Activated T-helper 9 cell treated with anti-CD3 and anti-CD28 coated beads, Interleukin-2, amount 50 U/mL, for 16 hours (primary cell): ENCODE measurements around the gene SLAMF7.
A peak's percentile ranks its signal among the peaks of the same experiment; 100 is the strongest.
"Not testable (repeated sequence)": the region's sequence is repeated elsewhere in the genome, so short reads cannot be mapped to it uniquely, and the experiment has no call there.

Source experiments
- DNase-seq: peaks from one replicate; pipeline ENCODE4 v3.0.0-alpha.2; 2020; ENCODE audit warnings: low read depth

Gene SLAMF7, protein sequence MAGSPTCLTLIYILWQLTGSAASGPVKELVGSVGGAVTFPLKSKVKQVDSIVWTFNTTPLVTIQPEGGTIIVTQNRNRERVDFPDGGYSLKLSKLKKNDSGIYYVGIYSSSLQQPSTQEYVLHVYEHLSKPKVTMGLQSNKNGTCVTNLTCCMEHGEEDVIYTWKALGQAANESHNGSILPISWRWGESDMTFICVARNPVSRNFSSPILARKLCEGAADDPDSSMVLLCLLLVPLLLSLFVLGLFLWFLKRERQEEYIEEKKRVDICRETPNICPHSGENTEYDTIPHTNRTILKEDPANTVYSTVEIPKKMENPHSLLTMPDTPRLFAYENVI

DNA sequence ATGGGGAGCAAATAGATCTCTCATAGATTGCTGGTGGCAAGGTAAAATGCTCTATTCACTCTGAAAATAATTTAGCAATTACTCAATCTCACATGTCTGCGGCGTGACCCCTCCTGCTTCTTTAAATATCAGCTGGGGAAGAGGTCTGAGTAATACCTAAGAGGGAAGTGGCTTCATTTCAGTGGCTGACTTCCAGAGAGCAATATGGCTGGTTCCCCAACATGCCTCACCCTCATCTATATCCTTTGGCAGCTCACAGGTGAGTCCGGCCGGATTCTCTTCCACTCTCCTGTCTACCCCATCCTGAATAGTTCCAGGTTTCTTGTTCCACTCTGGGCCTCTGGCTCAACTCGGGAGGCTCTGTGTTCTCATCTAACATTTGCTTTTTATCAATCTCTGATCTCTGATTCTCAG lies at the start of gene SLAMF7:
TSS of gene SLAMF7 (plus strand) at position 150 of the 414 bp plus-strand sequence. CDS start at position 205, 55 bp downstream.
- no peak for DNase-seq

DNA sequence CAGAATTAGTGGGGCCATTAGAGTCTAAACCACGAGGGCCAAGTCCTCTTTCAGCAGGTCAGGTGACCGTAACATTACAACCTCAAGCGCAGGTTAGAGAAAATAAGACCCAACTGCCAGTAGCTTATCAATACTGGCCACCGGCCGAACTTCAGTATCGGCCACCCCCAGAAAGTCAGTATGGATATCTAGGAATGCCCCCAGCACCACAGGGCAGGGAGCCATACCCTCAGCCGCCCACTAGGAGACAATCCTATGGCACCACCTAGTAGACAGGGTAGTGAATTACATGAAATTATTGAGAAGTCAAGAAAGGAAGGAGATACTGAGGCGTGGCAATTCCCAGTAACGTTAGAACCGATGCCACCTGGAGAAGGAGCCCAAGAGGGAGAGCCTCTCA lies 46.7 kb upstream of the SLAMF7 start:
- not testable (repeated sequence) for DNase-seq

DNA sequence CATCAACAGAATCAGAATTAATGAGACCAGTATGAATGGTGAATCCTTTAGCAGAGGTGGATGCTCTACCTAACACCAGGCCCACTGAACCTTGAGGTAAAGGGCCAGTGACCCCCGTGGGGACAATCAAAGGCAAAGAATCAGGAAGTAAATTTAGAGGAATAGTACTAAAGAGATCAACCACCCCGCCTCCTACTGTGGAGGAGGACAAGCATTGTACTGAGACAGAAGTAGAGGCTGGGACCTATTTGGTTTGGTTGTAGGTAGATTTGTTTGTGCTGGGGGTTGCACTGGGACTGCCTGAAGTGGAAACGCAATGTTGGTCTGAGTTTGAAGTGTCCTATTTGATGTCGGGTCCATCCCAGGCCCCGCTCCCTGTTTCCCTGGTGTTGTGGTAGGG lies 36.9 kb upstream of the SLAMF7 start:
- no peak for DNase-seq

DNA sequence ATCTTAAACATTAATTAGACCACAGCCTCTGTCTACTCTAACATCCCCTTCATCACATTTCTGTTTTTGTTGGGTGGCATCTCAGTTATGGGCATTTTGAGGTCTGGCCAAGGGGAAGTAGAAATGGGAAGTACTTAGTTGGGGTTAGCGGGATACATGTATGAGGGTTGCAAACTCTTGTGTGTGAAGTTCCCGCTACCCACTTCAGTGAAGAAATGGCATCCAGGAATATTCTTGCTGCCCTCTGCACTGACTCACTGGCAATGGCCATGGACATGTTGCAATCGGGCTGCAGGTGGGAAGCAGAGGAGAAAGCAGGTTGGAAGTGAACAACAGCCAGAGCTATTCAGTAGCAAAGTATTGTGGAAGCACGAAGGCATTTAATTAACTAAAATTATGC lies 34.8 kb upstream of the SLAMF7 start:
- no peak for DNase-seq

DNA sequence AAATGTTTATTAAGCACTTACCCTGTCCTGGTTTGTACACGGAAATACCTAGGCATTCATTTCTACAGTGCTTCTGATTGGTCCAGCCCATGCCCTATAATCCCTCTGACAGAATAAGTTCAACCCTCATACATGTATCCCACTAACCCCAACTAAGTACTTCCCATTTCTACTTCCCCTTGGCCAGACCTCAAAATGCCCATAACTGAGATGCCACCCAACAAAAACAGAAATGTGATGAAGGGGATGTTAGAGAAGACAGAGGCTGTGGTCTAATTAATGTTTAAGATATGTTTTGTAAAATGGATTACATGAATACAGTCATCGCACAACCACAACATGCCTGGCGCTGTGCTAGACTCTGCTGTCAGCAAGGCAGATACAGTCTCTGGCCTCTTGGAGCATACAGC lies 33.8 kb upstream of the SLAMF7 start:
- DNase-seq, result not testable (repeated sequence)

DNA sequence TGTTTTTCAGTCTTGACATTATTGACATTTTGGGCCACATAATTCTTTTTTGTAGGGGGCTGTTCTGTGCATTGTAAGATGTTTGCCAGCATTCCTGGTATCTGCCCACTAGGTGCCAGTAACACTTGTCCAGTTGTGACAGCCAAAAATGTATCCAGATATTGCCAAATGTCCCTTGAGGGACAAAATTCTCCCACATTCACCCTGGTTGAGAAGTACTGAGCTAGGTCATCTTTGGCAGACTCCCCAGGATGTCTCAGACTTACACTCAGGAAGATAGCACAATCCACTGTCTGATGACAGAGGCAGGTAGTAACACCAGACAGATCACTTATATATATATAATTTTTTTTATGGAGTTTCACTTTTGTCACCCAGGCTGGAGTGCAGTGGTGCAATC lies 33.3 kb upstream of the SLAMF7 start:
- no peak for DNase-seq

DNA sequence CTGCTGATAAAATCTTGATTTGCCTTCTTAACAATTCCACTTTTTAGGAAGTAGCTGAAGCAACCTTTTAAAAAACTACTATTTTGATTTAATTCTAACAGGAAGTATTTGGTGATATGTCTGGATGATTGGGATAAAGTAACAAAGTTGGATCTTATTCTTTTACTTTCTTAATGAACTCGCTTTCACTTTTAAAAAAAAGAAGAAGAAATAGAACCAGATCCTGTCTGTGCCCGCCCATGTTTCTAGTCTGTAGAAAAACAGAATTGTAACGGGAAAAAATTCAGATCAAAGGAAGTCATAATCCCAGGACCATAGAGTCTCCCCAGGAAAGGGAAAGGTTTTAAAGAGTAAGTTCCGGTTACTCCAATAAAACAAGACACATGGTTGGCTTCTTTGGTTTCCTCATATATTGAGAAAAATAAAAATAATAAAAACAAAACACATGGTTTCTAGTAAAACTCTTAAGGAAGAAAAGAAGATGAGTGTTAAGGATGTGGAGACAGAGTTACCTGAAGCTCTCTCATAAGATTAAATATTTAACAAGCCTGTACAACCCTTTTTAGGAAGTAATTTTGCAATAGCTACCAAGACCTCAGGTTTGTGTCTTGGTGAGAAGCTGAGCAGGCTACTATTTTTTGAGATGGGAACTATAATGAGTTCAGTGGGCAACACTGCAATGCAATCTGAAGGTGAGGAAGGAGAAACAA lies 32.4 kb upstream of the SLAMF7 start:
- no peak for DNase-seq

DNA sequence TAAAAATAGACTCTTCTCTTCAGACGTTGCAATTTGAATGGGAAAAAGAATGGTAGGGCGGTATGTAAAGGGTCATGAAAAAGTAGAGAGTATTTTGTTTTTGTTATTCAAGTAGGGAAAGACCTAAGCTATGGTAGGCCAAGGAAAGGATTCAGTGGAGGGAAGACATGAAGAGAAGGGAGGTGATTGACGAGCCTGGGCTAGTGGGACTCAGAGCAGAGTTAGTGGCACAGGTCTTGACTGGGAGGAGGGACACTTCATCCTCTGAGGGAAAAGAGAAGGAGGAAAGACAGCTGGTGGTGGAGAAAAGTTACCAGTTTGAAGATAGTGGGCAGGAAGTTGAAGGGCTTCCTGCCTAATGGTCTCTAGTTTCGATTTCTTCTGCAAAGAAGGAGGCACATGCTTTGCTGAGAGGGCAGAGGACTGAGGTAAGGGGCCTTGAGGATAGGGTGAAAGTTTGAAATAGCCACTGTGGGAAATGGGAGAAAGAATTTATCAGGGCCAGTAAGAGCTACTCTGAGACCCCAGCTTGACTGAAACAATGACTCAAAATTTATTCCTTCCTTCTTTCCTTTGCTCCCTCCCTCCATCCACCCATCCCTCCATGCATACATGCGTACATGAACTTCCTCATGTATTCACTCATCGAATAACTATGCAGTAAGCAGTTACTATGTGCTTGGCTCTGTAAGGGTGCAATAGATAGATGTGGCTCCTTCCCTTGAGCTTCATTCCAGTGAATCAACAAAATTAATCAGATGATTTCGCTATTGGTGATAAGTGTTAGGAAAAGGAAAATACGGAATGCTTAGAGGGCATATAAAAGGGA lies 31.6 kb upstream of the SLAMF7 start:
- DNase-seq, result no peak

DNA sequence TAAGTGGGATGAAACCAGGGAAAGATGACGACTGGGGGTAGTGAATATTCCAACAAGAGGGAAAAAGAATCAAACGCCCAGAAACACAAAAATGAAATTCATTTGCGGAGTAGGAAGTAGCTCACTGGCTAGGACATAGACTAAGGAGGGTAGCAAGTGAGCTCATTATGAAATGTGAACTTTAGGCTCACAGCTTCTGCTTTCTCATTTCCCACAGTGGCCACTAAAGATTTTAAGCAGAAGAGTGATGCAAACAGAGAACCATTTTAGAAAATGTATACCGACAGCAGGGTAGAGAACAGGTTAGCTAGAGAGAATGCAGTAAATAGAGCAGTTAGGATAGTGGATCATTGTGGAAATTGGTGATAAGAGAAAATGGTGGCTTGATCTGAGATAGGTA lies 30.9 kb upstream of the SLAMF7 start:
- DNase-seq, result no peak

DNA sequence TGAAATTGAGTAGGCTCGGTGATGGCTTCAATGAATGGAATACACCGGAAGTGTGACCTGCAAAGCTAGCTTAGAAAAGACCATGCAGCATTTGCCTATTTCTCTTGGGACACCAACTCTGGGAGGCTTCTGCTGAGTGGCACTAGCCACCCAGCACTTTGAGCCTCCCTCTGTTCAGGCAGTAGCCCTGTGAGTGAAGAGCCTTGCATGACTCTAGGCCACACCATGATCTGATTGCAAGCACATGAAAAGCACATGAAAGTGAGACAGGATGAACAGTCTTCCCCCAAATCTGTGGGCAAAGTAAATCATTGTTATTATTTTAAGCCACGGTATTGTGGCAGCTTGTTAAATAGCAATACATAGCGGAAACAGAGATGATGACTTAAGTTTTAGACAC lies 30.2 kb upstream of the SLAMF7 start:
- DNase-seq, result no peak

DNA sequence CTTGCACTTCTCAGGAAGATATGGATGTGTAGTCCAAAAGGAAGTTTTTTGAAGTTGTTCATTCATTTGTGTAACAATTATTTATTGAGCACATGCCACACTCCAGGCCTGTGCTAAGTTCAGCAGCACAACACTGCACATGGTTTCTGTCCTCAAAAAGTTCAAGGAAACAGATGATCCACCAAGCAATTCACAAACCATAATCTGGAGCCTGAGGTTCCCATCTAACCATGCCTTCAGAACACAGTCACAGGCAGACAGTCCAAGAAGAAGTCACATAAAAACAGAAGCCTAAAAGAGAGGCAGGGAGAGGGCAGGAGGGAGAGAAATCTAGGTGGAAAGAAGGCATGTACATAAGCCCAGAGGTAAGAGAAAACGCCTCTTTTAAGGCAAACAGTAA lies 29.3 kb upstream of the SLAMF7 start:
- DNase-seq, result no peak

DNA sequence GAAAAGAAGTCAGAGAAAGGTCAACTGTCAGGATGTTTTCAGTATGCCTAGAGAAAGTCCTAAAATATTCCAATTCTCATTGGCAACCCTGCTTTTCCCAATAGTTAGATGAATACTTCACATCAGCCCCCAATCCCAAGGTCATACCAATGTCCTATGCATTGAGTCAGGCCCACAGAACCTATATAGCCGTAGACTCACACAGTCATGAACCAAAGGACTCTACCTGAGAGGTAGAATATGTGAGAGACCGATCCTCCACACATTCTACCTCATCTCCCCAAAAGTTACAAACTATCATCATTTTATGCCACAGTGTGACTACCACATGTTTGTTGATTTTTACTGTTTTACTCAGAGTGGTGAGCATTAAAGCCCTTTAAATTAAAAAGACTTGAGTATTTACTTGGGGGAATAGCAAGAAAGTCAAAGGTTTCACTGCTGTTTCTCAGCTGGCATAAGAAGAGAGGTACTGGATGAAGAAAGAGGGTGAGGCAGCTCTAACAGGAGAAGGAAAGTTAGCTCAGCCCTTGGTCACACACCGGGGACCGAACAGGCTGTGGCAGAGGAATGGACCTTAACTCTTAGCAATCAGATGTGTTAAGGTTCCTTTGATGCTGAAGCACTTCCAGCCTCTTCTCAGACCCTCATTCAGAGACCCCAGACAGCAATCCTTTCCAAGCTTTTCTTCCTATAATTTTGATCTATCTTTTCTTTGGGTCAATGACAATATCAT lies 28.4 kb upstream of the SLAMF7 start:
- DNase-seq, result no peak

DNA sequence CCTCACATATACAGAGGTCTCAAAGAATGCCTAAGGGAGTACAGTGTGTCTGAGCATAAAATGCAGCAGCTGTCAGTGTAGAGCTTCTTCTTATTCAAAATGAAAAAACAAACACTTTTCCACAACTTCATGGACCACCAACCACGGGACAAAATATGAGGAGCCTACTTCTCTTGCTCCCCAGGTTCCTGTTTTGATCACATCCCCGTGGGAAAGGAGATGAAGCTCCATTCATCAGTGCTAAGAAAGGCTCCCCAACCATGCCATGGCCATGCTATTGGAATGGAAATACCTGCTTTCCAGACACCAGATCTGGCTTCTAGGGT lies 27.8 kb upstream of the SLAMF7 start:
- no peak for DNase-seq

DNA sequence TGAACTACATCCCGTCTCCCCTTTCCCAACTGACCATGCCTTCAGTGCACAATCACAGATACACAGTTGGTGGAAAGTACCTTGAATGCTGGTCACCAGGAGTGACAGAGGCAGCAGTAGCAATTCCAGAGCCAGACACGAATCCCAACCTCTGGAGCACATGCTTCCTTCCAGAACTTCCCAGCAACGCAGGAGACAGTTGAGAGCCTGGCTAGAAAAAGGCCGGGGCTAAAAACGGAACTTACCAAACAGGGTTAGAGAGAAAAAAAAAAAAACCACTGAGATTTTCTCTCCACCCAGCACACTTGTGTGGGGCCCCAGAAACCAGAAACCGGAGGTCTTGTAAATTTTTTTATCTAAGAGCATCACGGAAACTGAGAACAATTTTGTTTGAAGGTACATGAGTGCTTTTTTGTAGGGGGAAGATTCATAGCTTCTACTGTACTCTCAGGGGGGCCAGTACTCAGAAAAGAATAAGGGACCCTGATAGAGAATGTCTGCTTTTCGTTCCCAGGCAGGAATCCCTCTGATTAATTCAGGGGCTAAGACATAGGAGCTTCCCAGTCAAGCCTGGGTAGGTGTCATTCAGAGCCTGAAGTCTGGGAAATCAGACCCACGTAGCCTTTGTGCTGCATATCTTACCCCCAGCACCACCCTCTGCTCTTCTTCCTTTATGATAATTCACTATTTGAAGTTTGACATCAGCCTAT lies 27.3 kb upstream of the SLAMF7 start, which contains the start of gene CD48:
TSS of gene CD48 (minus strand) at position 221 of the 710 bp plus-strand sequence. CDS start at position 162, 59 bp downstream.
- peak; percentile 28 for DNase-seq

DNA sequence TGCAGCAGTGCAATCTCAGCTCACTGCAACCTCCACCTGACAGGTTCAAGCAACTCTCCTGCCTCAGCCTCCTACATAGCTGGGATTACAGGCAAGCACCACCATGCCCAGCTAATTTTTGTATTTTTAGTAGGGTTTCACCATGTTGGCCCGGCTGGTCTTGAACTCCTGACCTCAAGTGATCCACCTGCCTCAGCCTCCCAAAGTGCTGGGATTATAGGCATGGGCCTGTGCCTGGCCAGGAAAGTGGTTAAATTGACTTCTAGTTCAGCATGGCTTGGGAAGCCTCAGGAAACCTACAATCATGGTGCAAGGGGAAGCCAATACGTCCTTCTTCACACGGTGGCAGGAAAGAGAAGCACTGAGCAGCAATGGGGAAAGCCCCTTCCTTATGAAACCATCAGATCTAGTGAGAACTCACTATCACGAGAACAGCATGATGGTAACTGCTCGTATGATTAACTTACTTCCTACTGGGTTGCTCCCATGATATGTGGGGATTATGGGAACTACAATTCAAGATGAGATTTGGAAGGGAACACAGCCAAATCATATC lies 26.4 kb upstream of the SLAMF7 start:
- DNase-seq, result not testable (repeated sequence)

DNA sequence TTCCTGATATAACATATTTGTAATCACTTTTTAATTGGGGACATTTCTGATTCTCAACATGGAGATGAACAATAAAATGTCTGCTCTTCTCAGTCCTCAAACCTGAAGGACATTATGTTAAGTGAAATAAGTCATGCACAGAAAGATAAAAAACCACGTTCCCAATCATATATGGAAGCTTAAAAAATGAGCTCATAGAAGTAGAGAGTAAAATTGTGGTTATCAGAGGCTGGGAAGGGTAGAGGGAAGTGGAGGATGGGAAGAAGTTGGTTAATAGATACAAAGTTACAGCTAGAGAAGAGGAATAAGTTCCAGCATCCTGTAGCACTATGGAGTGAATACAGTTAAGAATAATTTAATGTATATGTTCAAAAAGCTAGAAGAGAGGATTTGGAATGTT lies 25.9 kb upstream of the SLAMF7 start:
- DNase-seq, result no peak

DNA sequence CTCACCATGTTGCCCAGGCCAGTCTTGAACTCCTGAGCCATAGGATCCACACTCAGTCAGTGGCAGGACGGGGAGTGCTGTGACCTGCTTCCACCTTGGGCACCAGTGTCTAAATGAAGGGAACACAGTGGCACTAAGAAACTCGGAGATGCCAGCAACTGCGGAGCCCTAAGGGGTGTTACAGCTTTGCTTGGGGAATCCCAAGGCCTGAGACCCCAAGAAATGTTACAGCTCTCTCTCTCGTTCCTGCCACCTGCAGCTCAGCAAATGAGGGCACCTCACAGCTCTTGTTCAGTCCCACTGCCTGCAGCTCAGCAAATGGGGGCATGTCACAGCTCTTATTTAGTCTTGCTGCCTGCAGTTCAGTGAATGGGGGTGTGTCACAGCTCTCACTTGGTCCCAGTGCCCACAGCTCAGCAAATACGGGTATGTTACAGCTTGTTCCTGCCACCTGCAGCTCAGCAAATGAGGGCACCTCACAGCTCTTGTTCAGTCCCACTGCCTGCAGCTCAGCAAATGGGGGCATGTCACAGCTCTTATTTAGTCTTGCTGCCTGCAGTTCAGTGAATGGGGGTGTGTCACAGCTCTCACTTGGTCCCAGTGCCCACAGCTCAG lies 24.9 kb upstream of the SLAMF7 start:
- DNase-seq, result not testable (repeated sequence)

DNA sequence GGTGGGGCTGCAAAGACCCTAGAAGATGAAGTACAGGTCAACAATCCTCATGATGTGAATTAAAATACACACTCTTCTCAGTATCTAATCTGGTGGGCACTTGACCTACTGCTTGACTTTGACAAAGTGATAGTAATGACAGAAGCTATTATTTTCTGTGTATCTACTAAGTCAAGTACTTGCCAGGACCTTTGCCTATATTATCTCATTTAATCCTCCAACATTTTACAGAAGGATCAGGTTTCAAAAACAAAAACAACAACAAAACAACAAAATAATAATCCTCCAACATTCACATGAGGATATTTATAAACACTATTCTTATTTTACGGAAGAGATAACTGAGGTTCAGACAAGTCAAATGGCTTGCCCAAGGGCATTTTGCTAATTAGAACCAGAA lies 23.0 kb upstream of the SLAMF7 start:
- DNase-seq, result no peak

DNA sequence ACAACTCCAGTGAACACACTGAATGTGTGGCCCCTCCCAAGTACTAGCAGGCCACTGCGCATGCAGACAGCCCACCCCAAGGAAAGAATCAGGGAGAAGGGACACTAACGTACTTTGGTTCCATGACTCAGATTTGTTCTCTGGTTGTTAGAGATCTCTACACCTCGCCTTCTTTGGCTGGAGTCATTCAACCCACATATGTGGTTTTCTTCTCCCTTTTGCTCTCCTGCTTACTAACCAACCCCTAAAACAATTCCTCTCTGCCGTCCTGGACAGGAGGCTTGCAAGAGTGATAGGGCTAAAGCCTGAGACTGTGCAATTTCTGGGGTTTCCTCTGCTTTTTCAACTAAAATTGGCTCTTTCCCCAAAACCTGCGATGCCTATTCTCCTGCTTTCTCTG lies 21.7 kb upstream of the SLAMF7 start:
- DNase-seq, result no peak

DNA sequence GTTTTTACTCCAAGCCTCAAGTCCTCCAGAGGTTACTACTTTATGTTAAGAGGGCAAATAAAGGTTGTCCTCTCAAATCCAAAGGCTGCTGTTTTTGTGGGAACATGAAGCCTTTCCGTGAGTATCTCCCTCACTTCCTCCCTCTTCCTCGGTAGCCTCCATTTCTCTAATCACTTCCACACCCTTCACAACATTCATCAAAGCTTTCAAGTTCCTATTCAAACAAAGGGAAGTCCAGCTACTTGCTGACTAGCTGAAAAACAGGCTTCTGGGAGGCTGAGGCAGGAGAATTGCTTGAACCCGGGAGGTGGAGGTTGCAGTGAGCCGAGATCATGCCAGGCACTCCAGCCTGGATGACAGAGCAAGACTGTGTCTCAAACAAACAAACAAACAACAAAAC lies 20.8 kb upstream of the SLAMF7 start:
- DNase-seq, result no peak
